Gastrocnemius medialis (tissue), 4 donors: ENCODE results near the gene WNT2.

Experiments
- POLR2A ChIP-seq, 2 donors: fragments of 450-650 bp; IDR thresholded peaks; one replicate each; pipeline ENCODE4 v1.6.1; 2017; ENCODE audit warnings: antibody characterized with exemption in 2 of 2, mild to moderate bottlenecking in 2 of 2, moderate library complexity in 2 of 2
- TF ChIP-seq, protein P1 (sequence below), 5 experiments: fragments of 450-650 bp in 3 of 5; fragments of 200-600 bp in 2 of 5; sonication (generic) in 2 of 5; IDR thresholded peaks in 4 of 5; conservative IDR thresholded peaks in 1 of 5; 1 replicate in 4 of 5; 2 replicates in 1 of 5; pipeline ENCODE4 v1.5.1; 2016 to 2019; ENCODE audit warnings: antibody characterized with exemption in 5 of 5, mild to moderate bottlenecking in 3 of 5, moderate library complexity in 3 of 5

- TF ChIP-seq, protein P1, sequence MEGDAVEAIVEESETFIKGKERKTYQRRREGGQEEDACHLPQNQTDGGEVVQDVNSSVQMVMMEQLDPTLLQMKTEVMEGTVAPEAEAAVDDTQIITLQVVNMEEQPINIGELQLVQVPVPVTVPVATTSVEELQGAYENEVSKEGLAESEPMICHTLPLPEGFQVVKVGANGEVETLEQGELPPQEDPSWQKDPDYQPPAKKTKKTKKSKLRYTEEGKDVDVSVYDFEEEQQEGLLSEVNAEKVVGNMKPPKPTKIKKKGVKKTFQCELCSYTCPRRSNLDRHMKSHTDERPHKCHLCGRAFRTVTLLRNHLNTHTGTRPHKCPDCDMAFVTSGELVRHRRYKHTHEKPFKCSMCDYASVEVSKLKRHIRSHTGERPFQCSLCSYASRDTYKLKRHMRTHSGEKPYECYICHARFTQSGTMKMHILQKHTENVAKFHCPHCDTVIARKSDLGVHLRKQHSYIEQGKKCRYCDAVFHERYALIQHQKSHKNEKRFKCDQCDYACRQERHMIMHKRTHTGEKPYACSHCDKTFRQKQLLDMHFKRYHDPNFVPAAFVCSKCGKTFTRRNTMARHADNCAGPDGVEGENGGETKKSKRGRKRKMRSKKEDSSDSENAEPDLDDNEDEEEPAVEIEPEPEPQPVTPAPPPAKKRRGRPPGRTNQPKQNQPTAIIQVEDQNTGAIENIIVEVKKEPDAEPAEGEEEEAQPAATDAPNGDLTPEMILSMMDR (IDR thresholded peaks at IDR 0.05 in 4 of 5, conservative IDR thresholded peaks at IDR 0.05 in 1 of 5) = no peak
- TF ChIP-seq POLR2A (IDR thresholded peaks at IDR 0.05) = no peak
Measured at GRCh38 chr7:117269886-117270285, 53.0 kb downstream of the WNT2 start.
